HepG2 (cell line): ENCODE measurements around the gene HMGCS2. TPM values are rescaled to one million over a fixed set of nuclear protein-coding genes. Genes with fewer than 3 reads are reported as not detected.

Experiments used
- ATAC-seq: fragments of 200-7000 bp; cut with Tn5 transposase; 3 replicates; pipeline ENCODE4 v1.9.1; 2020; ENCODE audit warnings: mild to moderate bottlenecking, moderate library complexity
- BruUV-seq: library from RNA; stranded (reverse); fragments of 400-500 nt; replicated peaks from 2 replicates; lab custom pipeline; 2021; lab: Mats Ljungman, UMichigan
- CTCF ChIA-PET: fragments of 300-600 bp; formaldehyde crosslinking; extraction: SDS; loops from one replicate; lab custom pipeline; 2021; ENCODE audit warnings: low total read pairs, inconsistent platforms, low intra/inter-chr PET ratio; lab: Yijun Ruan, JAX
- POLR2A ChIA-PET: fragments of 350-600 bp; sonication (Branson Sonifier 250); formaldehyde crosslinking; loops from one replicate; lab custom pipeline; 2020; ENCODE audit warnings: antibody characterized with exemption, inconsistent platforms; lab: Yijun Ruan, JAX
- DNase-seq: peaks from one replicate; pipeline ENCODE4 v3.0.0-alpha.2; 2015; ENCODE audit warnings: low spot score
- FAIRE-seq: peaks from 3 replicates; lab custom pipeline; 2011; peaks lifted over from hg19 to GRCh38; lab: Jason Lieb, UNC
- H2AFZ ChIP-seq: one replicate; pipeline ENCODE4 v1.6.1; 2011; ENCODE audit warnings: low read length, inconsistent platforms
- H3K27ac ChIP-seq: fragments of 300-600 bp; 3 replicates; pipeline ENCODE4 v1.8.0; 2011; ENCODE audit warnings: mixed run types, mild to moderate bottlenecking, mixed read lengths, low read length, inconsistent platforms; ENCODE audit not compliant: insufficient read depth; ENCODE audit errors: extremely low read length
- H3K27me3 ChIP-seq, 2 experiments: fragments of 200-600 bp in 1 of 2; 2 replicates in 1 of 2; 3 replicates in 1 of 2; pipeline versions ENCODE4 v1.6.0 to v1.8.0; 2011; ENCODE audit warnings: low read length in 2 of 2, mild to moderate bottlenecking in 2 of 2, moderate library complexity in 2 of 2, inconsistent platforms in 1 of 2; ENCODE audit not compliant: insufficient read depth in 2 of 2, control insufficient read depth in 1 of 2
- H3K36me3 ChIP-seq, 2 experiments: fragments of 200-600 bp in 1 of 2; replicated peaks in 1 of 2; 2 replicates in 1 of 2; 3 replicates in 1 of 2; pipeline versions ENCODE4 v1.5.1 to v1.8.0; 2011; ENCODE audit warnings: low read length in 2 of 2, inconsistent platforms in 1 of 2; ENCODE audit not compliant: insufficient read depth in 2 of 2, control insufficient read depth in 1 of 2
- H3K4me1 ChIP-seq: 2 replicates; pipeline ENCODE4 v1.5.1; 2012; ENCODE audit warnings: low read length, inconsistent platforms; ENCODE audit not compliant: insufficient read depth
- H3K4me2 ChIP-seq: 2 replicates; pipeline ENCODE4 v1.6.0; 2011; ENCODE audit warnings: low read depth, low read length, inconsistent platforms
- H3K4me3 ChIP-seq, 3 experiments: fragments of 200-600 bp in 1 of 3; sonication (generic), shearing (Covaris generic) in 1 of 3; replicated peaks in 1 of 3; 2 replicates each; pipeline ENCODE4 v1.5.1; 2011 to 2016; ENCODE audit warnings: low read length in 3 of 3, inconsistent platforms in 2 of 3, low read depth in 2 of 3, mild to moderate bottlenecking in 2 of 3, control low read depth in 1 of 3, mixed read lengths in 1 of 3; ENCODE audit not compliant: insufficient read depth in 1 of 3
- H3K79me2 ChIP-seq: one replicate; pipeline ENCODE4 v1.6.1; 2011; ENCODE audit warnings: low read length, inconsistent platforms; ENCODE audit not compliant: insufficient read depth
- H3K9ac ChIP-seq: 2 replicates; pipeline ENCODE4 v1.6.0; 2011; ENCODE audit warnings: mild to moderate bottlenecking, low read depth, low read length, inconsistent platforms; ENCODE audit not compliant: insufficient read depth
- H3K9me3 ChIP-seq: 2 replicates; pipeline ENCODE4 v1.5.1; 2012; ENCODE audit warnings: mild to moderate bottlenecking, low read length
- H4K20me1 ChIP-seq: 2 replicates; pipeline ENCODE4 v1.6.0; 2011; ENCODE audit warnings: inconsistent platforms, mild to moderate bottlenecking, low read length, moderate library complexity; ENCODE audit not compliant: insufficient read depth
- CREM ChIP-seq, 2 experiments: sonication (generic) in 1 of 2; formaldehyde crosslinking in 1 of 2; IDR thresholded peaks; 2 replicates each; pipeline versions ENCODE4 v1.4.0 to v1.6.1; 2016 to 2020; ENCODE audit warnings: antibody characterized with exemption in 1 of 2, mild to moderate bottlenecking in 1 of 2, missing genetic modification reagents in 1 of 2
- GABPB1 ChIP-seq: IDR thresholded peaks from 2 replicates; pipeline ENCODE4 v1.6.1; 2016; ENCODE audit warnings: mild to moderate bottlenecking, missing genetic modification reagents, moderate library complexity, missing compliant biosample characterization
- MLXIP ChIP-seq: sonication (generic); formaldehyde crosslinking; IDR thresholded peaks from 2 replicates; pipeline ENCODE4 v1.9.0; 2021; ENCODE audit warnings: missing genetic modification reagents, borderline replicate concordance
- NFIB ChIP-seq: sonication (generic); formaldehyde crosslinking; IDR thresholded peaks from 2 replicates; pipeline ENCODE4 v1.9.0; 2021; ENCODE audit warnings: missing genetic modification reagents, mild to moderate bottlenecking, borderline replicate concordance
- PTBP1 ChIP-seq: fragments of 200-400 bp; formaldehyde crosslinking; IDR thresholded peaks from 2 replicates; pipeline ENCODE4 v1.6.1; 2018; ENCODE audit warnings: low read length, low read depth; ENCODE audit not compliant: poor library complexity, severe bottlenecking
- SETDB1 ChIP-seq: sonication (generic); formaldehyde crosslinking; IDR thresholded peaks from 2 replicates; pipeline ENCODE4 v1.5.1; 2020; ENCODE audit warnings: missing genetic modification reagents, mild to moderate bottlenecking, borderline replicate concordance
- ZNF10 ChIP-seq: sonication (generic); formaldehyde crosslinking; IDR thresholded peaks from 2 replicates; pipeline ENCODE4 v1.4.0; 2020; ENCODE audit warnings: mild to moderate bottlenecking, low read depth, missing genetic modification reagents, borderline replicate concordance
- ZNF629 ChIP-seq: sonication (generic); formaldehyde crosslinking; conservative IDR thresholded peaks from 2 replicates; pipeline ENCODE4 v1.5.0; 2020; ENCODE audit warnings: missing genetic modification reagents
- ZNF672 ChIP-seq: sonication (generic); formaldehyde crosslinking; IDR thresholded peaks from 2 replicates; pipeline ENCODE4 v1.8.1; 2022; ENCODE audit warnings: missing genetic modification reagents
- WGBS: methylation state at CpG from one replicate; pipeline ENCODE4 v1.1.6; 2017; ENCODE audit warnings: low lambda C conversion rate; 5-methylcytosine and 5-hydroxymethylcytosine counted together
- in situ Hi-C: cut with HindIII; loops from 2 replicates; pipeline ENCODE4 v1.10.0; 2017; ENCODE audit warnings: low pct_unique_long_range_greater_than_20kb; ENCODE audit not compliant: extremely low pct_ligation_motif_present
- intact Hi-C: fragments of 100-400 bp; cut with micrococcal nuclease; formaldehyde crosslinking; loops from one replicate; pipeline ENCODE4 v1.10.0; 2022; ENCODE audit not compliant: unreplicated experiment
- polyA plus RNA-seq, 8 experiments: library from polyadenylated mRNA; depleted of rRNA in 3 of 8; stranded (reverse) in 7 of 8; unstranded in 1 of 8; fragments of >200 nt; fragmentation: Illumina TruSeq in 4 of 8; extraction: Trizol in 4 of 8; gene quantifications; 2 replicates each; pipeline versions ENCODE4 v1.2.1 to v1.2.3, GENCODE V29; 2011 to 2016; ENCODE audit warnings: low read depth in 4 of 8, missing spikeins in 1 of 8, mixed read lengths in 1 of 8; ENCODE audit not compliant: insufficient read depth in 1 of 8
- total RNA-seq, 5 experiments: library from RNA; depleted of rRNA; stranded (reverse); fragments of >200 nt; fragmentation: Illumina TruSeq; extraction: Trizol; gene quantifications; 2 replicates each; pipeline ENCODE4 v1.2.3, GENCODE V29; 2016; ENCODE audit warnings: low read depth in 1 of 5
- TF ChIP-seq, protein P1 (sequence below): sonication (generic); formaldehyde crosslinking; IDR thresholded peaks from 2 replicates; pipeline ENCODE4 v1.4.0; 2020; ENCODE audit warnings: mild to moderate bottlenecking, missing genetic modification reagents, borderline replicate concordance

Gene HMGCS2
- total and polyA plus RNA-seq, 2 of the 13 experiments (the other 11 are each of a cell fraction or from before 2014, with no cell fraction given): 0.44 to 1.5 TPM

DNA sequence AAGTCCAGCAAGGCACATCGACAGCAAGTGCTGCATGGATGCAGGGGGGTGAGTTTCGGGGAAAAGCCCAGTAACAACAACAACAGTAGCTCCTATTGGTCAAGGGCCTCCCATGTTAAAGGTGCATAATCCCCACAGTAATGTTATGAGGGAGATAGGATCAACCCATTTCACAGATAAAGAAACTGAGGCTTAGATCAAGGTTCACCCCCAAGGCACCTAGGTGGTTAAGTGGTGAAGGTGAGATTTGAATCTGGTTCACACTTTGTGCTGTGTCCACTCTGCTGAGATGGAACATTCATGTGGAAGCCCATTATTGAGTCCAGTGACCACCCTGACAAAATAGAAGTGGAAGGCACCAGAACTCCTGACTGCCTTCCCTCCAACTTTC is 32.1 kb downstream of the HMGCS2 start:
- Histone ChIP-seq H3K27me3 (no peaks in the 10 kb centered on the region), H3K36me3 (peaks cover 42 to 97% of the 10 kb centered on the region in 2 experiments), H4K20me1 (no peaks in the 10 kb centered on the region; the same call in none of the 2 replicates), H3K79me2 (no peaks in the 10 kb centered on the region), H3K4me1 (peaks cover 14% of the 10 kb centered on the region), H3K4me3 (no peak overlapping the region), H3K27ac (no peak overlapping the region), H3K9ac (no peak overlapping the region), H3K9me3 (no peaks in the 10 kb centered on the region), H2AFZ (no peak overlapping the region), H3K4me2 (no peak overlapping the region)
- intact Hi-C loops (no loop called here), in situ Hi-C loops (no loop called here)
- ATAC-seq (no peak), DNase-seq (no peak), FAIRE-seq (no peak)
- CTCF ChIA-PET: no interaction called here
- TF ChIP-seq ZNF629 (peak; percentile 90), ZNF672 (CRISPR knock-in tag) (no peak)
- POLR2A ChIA-PET: no interaction called here
- 100% methylated on average over 2 of the region's 2 CpGs for WGBS
- BruUV-seq: no TSS peak

DNA sequence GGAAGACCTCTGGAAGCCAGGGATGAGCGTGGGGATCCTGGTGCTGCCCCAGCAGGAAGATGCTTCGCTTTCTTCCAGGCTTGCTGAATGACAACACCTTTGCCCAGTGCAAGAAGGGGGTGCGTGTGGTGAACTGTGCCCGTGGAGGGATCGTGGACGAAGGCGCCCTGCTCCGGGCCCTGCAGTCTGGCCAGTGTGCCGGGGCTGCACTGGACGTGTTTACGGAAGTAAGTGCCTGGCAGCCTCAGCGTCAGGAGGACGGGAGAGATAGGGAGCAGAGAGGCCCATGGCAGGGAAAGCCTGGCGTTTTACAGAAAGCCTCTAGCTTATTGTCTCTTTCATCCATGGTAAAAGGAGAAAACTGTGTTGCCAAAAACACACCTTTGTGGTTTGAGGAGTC is 33.5 kb downstream of the HMGCS2 start:
- DNase-seq: no peak
- TF ChIP-seq MLXIP (no peak), ZNF672 (CRISPR knock-in tag) (no peak), SETDB1 (no peak), PTBP1 (no peak), GABPB1 (CRISPR knock-in tag) (no peak), ZNF10 (CRISPR knock-in tag) (no peak), NFIB (CRISPR knock-in tag) (no peak), CREM (IDR thresholded peaks at IDR 0.05) (no peak), CREM (CRISPR knock-in tag; IDR thresholded peaks at IDR 0.05) (no peak)
- TF ChIP-seq, protein P1, sequence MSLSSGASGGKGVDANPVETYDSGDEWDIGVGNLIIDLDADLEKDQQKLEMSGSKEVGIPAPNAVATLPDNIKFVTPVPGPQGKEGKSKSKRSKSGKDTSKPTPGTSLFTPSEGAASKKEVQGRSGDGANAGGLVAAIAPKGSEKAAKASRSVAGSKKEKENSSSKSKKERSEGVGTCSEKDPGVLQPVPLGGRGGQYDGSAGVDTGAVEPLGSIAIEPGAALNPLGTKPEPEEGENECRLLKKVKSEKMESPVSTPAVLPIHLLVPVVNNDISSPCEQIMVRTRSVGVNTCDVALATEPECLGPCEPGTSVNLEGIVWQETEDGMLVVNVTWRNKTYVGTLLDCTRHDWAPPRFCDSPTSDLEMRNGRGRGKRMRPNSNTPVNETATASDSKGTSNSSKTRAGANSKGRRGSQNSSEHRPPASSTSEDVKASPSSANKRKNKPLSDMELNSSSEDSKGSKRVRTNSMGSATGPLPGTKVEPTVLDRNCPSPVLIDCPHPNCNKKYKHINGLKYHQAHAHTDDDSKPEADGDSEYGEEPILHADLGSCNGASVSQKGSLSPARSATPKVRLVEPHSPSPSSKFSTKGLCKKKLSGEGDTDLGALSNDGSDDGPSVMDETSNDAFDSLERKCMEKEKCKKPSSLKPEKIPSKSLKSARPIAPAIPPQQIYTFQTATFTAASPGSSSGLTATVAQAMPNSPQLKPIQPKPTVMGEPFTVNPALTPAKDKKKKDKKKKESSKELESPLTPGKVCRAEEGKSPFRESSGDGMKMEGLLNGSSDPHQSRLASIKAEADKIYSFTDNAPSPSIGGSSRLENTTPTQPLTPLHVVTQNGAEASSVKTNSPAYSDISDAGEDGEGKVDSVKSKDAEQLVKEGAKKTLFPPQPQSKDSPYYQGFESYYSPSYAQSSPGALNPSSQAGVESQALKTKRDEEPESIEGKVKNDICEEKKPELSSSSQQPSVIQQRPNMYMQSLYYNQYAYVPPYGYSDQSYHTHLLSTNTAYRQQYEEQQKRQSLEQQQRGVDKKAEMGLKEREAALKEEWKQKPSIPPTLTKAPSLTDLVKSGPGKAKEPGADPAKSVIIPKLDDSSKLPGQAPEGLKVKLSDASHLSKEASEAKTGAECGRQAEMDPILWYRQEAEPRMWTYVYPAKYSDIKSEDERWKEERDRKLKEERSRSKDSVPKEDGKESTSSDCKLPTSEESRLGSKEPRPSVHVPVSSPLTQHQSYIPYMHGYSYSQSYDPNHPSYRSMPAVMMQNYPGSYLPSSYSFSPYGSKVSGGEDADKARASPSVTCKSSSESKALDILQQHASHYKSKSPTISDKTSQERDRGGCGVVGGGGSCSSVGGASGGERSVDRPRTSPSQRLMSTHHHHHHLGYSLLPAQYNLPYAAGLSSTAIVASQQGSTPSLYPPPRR (CRISPR knock-in tag): no peak

More for the DNA sequence above, 33.5 kb downstream of the HMGCS2 start:
- Histone ChIP-seq H3K9me3 (no peaks in the 10 kb centered on the region), H4K20me1 (no peaks in the 10 kb centered on the region; the same call in none of the 2 replicates), H3K27ac (no peak overlapping the region), H3K27me3 (no peaks in the 10 kb centered on the region), H2AFZ (no peak overlapping the region), H3K4me3 (no peak overlapping the region), H3K4me1 (peaks cover 28% of the 10 kb centered on the region), H3K36me3 (peaks cover 40 to 97% of the 10 kb centered on the region in 2 experiments), H3K79me2 (no peaks in the 10 kb centered on the region), H3K9ac (no peak overlapping the region), H3K4me2 (no peak overlapping the region)
- ATAC-seq (no peak), FAIRE-seq (no peak)
- intact Hi-C loops: no loop called here
- no TSS peak for BruUV-seq
- in situ Hi-C loops: no loop called here
- WGBS: 97% methylated on average over 14 of the region's 14 CpGs
- ChIA-PET CTCF (no interaction called here), POLR2A (interaction anchor here (0.9 to 1.0 kb wide), 2 partner anchors 11 to 23 kb away, joined by 3 read pairs; partner anchors contain the start of gene PHGDH)
